Measurements from ENCODE around the gene ANXA1.

- TF ChIP-seq CTCF (IDR thresholded peaks at IDR 0.05) (no peak), USF2 (CRISPR knock-in tag; IDR thresholded peaks at IDR 0.05) (no peak), ZNF232 (CRISPR knock-in tag; IDR thresholded peaks at IDR 0.05) (no peak)
Measured at GRCh38 chr9:73165911-73166310, 14.2 kb downstream of the ANXA1 start.
